Cardiac muscle cell (in vitro differentiated cells and primary cell): ENCODE data around the gene GRSF1. TPM values are rescaled to one million over a fixed set of nuclear protein-coding genes. Genes with fewer than 3 reads are reported as not detected.

Source experiments
- DNase-seq, 2 donors: peaks; one replicate each; pipeline versions ENCODE4 v3.0.0 to v3.0.0-alpha.2; 2010 to 2017; ENCODE audit warnings: low read depth in 1 of 2, low spot score in 1 of 2
- H3K27ac ChIP-seq: fragments of 200-600 bp; sonication (generic); 2 replicates; pipeline ENCODE4 v1.5.1; 2016
- H3K27me3 ChIP-seq: fragments of 200-600 bp; sonication (generic); 2 replicates; pipeline ENCODE4 v1.6.0; 2016; ENCODE audit warnings: control low read depth
- H3K36me3 ChIP-seq: fragments of 200-600 bp; sonication (generic); 2 replicates; pipeline ENCODE4 v1.5.1; 2016; ENCODE audit warnings: control low read depth
- H3K4me1 ChIP-seq: fragments of 200-600 bp; sonication (generic); 2 replicates; pipeline ENCODE4 v1.8.1; 2017; ENCODE audit warnings: low read depth, mild to moderate bottlenecking, mixed run types
- H3K4me3 ChIP-seq: fragments of 200-600 bp; sonication (generic); 2 replicates; pipeline ENCODE4 v1.5.1; 2016; ENCODE audit warnings: mild to moderate bottlenecking
- H3K9me3 ChIP-seq: fragments of 200-600 bp; sonication (generic); 2 replicates; pipeline ENCODE4 v1.5.1; 2017; ENCODE audit warnings: low read depth, mild to moderate bottlenecking, control low read depth
- CTCF ChIP-seq: IDR thresholded peaks from 2 replicates; pipeline ENCODE4 v1.5.1; 2012; ENCODE audit warnings: low read depth, mild to moderate bottlenecking, low read length
- polyA plus RNA-seq: library from polyadenylated mRNA; unstranded; fragments of >200 nt; fragmentation: Nextera tagmentation; extraction: Ambion mirVana; gene quantifications from 2 replicates; pipeline ENCODE4 v1.2.1, GENCODE V29; 2016
- total RNA-seq: library from RNA; depleted of rRNA; stranded (reverse); fragments of >200 nt; gene quantifications from 2 replicates; pipeline ENCODE4 v1.2.3, GENCODE V29; 2016

Gene GRSF1
- total and polyA plus RNA-seq, 2 experiments from 2014 or later = 90.3 to 153 TPM

GRCh38 chr4:70873216-70873615 lies 33.5 kb upstream of the GRSF1 start:
- TF ChIP-seq CTCF = no peak
- no peak overlapping the region for H3K4me3 ChIP-seq
- no peaks in the 10 kb centered on the region for H3K27me3 ChIP-seq
- H3K4me1 ChIP-seq = no peaks in the 10 kb centered on the region
- H3K36me3 ChIP-seq = no peaks in the 10 kb centered on the region
- DNase-seq = no peak
- H3K27ac ChIP-seq = no peak overlapping the region
- no peaks in the 10 kb centered on the region for H3K9me3 ChIP-seq

DNA sequence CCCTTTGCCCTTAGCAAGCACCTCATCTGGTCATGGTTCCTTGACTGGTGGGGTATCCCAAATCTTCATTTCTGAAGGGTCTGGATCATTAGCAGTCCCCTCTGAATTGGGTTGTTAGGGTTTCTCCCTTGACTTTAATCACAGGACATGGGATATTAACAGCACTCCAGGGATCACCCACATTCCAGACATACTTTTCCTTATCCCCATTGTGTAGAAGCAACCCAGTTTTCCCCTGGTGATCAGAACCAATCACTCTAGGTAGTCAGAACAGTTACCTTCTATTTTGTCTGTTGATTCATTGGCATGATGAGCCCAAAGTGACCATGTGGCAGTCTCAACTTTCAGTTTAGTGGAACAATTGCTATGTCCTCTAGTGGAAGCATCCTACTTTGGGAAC lies 29.1 kb upstream of the GRSF1 start:
- H3K4me3 ChIP-seq = no peak overlapping the region
- TF ChIP-seq CTCF = no peak
- no peaks in the 10 kb centered on the region for H3K9me3 ChIP-seq
- H3K36me3 ChIP-seq = no peaks in the 10 kb centered on the region
- H3K4me1 ChIP-seq = no peaks in the 10 kb centered on the region
- H3K27me3 ChIP-seq = no peaks in the 10 kb centered on the region
- no peak overlapping the region for H3K27ac ChIP-seq
- DNase-seq = no peak

DNA sequence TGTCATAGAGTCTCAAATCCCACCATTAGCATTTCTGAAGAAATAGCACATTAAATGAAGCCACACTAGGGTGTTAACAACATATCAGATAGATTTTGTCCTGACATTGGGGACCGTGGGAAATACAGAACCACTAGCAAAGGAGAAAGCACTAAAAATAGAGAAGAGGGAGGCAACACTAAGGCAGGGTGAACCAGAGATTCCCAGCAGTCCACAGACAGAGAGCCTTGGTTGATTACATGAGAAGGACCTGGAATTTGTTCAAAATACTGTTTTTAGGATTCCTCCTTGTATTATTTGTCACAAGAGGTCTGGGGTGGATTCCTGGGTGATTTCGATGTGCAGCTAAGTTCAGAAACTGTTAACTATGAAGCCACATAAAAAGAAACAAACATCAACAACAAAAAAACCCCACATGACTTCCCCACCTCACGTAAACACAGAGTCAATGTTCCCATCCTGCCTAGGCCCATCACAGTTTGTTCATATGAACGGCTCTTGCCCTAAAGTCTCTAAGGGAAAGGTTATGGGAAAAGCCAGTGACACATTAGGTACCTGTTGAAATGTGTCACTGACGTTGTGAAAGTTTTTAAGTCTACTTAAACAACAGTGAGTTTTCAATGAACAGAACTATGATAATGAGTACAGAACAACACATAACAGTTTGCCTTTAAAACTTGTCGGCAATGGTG lies 23.6 kb upstream of the GRSF1 start:
- no peak for TF ChIP-seq CTCF
- DNase-seq = peak in 1 of 2 donors; percentile 19
- H3K9me3 ChIP-seq = no peaks in the 10 kb centered on the region
- peak overlapping the region; percentile 70 for H3K27ac ChIP-seq
- H3K4me1 ChIP-seq = peaks cover 14% of the 10 kb centered on the region
- H3K27me3 ChIP-seq = no peaks in the 10 kb centered on the region
- no peaks in the 10 kb centered on the region for H3K36me3 ChIP-seq
- H3K4me3 ChIP-seq = no peak overlapping the region

DNA sequence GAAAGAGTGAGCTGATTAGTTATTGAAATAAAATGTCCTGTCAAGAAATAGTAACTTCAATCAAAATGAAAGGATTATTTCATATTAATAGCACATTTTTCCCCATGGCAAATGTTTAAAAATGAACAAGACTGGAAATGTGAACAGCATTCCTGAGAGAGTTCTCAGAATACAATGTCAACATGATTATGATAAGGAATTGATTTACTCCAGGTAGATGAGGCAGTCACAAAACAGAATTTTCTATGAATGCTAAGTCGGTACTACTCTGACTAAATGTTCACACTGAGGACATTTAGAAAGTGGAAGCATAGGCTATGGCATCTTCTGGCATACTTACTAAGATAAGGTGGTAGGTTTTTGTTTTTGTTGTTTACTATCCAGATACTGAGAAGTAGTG lies 19.4 kb upstream of the GRSF1 start:
- no peak overlapping the region for H3K27ac ChIP-seq
- no peak overlapping the region for H3K4me3 ChIP-seq
- TF ChIP-seq CTCF = no peak

GRCh38 chr4:70858454-70858853 lies 18.8 kb upstream of the GRSF1 start:
- H3K27me3 ChIP-seq = no peaks in the 10 kb centered on the region
- H3K27ac ChIP-seq = no peak overlapping the region
- no peak for DNase-seq
- peaks cover 13% of the 10 kb centered on the region for H3K4me1 ChIP-seq
- no peaks in the 10 kb centered on the region for H3K9me3 ChIP-seq
- H3K36me3 ChIP-seq = no peaks in the 10 kb centered on the region
- no peak for TF ChIP-seq CTCF
- no peak overlapping the region for H3K4me3 ChIP-seq

More for the DNA sequence above, 19.4 kb upstream of the GRSF1 start:
- Histone ChIP-seq H3K27me3 (no peaks in the 10 kb centered on the region), H3K36me3 (no peaks in the 10 kb centered on the region), H3K9me3 (no peaks in the 10 kb centered on the region), H3K4me1 (peaks cover 14% of the 10 kb centered on the region)
- DNase-seq = no peak
